Measurements from ENCODE around the gene SLC6A6.

SLC6A6 gene

GRCh38 chr3:14458434-14459275, 56.2 kb downstream of the SLC6A6 start:
- peak; percentile 56 for DNase-seq
- in situ Hi-C loops (cut with HindIII; ENCODE audit: low pct_ligation_motif_present, low pct_unique_long_range_greater_than_20kb, low sequenced_read_pairs): no loop called here

- DNase-seq: no peak
- in situ Hi-C loops (cut with HindIII; ENCODE audit: low pct_ligation_motif_present, low pct_unique_long_range_greater_than_20kb, low sequenced_read_pairs): no loop called here
These were observed 57.0 kb downstream of the SLC6A6 start for GRCh38 chr3:14459384-14459783.

DNA sequence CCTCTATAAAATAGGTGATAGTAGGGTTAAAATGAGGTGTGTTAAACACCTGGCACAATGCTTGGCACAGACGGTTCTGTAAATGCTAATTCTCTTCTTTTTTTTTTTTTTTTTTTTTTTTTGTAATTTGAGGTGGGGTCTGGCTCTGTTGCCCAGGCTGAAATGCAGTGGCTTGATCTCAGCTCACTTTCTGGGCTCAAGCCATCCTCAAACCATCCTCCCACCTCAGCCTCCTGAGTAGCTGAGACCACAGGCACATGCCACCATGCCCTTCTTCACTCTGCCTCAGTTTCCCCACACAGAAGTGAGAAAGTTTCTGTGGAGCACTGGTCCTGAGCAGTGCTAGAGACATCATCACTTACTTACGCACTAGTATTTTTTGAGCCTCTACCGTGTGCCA, 57.4 kb downstream of the SLC6A6 start:
- no peak for DNase-seq
- in situ Hi-C loops (cut with HindIII; ENCODE audit: low pct_ligation_motif_present, low pct_unique_long_range_greater_than_20kb, low sequenced_read_pairs): no loop called here

DNA sequence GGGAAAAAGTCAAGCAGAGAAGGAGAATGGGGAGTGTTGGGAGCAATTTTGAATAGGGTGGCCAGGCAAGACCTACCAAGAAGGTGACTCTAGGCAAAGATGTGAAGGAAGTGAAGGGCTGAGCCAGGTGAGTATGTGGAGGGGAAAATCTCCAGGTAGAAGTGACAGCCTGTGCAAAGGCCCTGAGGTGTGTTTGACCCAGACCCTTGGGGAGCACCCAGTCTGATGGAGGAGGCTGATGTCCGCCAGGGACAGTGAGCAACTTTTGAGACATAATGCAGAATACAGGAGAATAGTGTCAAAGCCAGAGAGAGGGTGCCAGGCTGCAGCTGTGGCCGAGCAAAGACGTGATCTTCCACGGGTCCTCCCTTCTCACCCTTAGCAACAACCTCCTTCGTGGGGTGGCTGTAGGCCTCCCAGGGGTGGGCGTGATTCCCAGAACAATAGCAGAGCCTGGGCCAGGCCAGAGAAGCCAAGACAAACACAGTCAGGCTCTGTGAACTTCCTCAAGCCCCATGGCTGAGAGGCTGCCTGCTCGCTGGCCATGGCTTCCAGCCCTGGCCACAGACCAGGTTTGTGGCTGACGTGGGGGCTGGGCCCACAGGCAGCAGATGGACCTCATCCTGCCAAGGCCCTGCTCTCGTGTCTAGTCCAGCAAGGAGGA, 58.1 kb downstream of the SLC6A6 start:
- DNase-seq: peak; percentile 76
- in situ Hi-C loops (cut with HindIII; ENCODE audit: low pct_ligation_motif_present, low pct_unique_long_range_greater_than_20kb, low sequenced_read_pairs): no loop called here

- DNase-seq: no peak
- in situ Hi-C loops (cut with HindIII; ENCODE audit: low pct_ligation_motif_present, low pct_unique_long_range_greater_than_20kb, low sequenced_read_pairs): no loop called here
These were observed 58.8 kb downstream of the SLC6A6 start for GRCh38 chr3:14461006-14461747.

DNA sequence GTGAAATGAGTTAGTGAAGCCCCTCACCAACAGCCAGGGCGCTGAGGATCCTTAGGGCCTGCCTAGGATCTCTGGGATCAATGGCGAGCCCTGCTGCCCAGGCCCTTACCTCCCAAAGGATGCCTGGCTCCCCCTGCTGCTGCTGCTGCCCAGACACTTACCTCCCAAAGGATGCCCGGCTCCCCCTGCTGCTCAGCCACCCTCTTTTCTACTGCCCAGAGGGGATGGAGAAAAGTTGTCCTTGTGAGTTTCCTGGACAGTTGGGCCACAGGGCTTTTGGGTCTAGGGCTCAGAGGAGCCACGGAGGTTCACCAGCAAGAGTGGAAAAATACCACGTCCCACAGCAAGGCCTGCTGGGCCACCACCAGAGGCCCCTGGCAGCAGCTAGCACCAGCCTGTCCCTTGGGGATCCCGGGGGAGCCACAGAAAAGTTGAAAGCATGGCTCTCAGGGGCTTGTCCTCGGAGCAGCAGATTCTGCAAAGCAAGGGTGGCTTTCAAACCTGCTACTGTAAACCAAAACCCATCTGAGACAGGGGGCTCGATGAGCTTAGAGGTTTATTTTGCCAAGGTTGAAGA, 59.4 kb downstream of the SLC6A6 start:
- in situ Hi-C loops (cut with HindIII; ENCODE audit: low pct_ligation_motif_present, low pct_unique_long_range_greater_than_20kb, low sequenced_read_pairs): no loop called here
- DNase-seq: peak; percentile 69

GRCh38 chr3:14462738-14463137, 60.3 kb downstream of the SLC6A6 start:
- no peak for DNase-seq
- in situ Hi-C loops (cut with HindIII; ENCODE audit: low pct_ligation_motif_present, low pct_unique_long_range_greater_than_20kb, low sequenced_read_pairs): no loop called here

DNA sequence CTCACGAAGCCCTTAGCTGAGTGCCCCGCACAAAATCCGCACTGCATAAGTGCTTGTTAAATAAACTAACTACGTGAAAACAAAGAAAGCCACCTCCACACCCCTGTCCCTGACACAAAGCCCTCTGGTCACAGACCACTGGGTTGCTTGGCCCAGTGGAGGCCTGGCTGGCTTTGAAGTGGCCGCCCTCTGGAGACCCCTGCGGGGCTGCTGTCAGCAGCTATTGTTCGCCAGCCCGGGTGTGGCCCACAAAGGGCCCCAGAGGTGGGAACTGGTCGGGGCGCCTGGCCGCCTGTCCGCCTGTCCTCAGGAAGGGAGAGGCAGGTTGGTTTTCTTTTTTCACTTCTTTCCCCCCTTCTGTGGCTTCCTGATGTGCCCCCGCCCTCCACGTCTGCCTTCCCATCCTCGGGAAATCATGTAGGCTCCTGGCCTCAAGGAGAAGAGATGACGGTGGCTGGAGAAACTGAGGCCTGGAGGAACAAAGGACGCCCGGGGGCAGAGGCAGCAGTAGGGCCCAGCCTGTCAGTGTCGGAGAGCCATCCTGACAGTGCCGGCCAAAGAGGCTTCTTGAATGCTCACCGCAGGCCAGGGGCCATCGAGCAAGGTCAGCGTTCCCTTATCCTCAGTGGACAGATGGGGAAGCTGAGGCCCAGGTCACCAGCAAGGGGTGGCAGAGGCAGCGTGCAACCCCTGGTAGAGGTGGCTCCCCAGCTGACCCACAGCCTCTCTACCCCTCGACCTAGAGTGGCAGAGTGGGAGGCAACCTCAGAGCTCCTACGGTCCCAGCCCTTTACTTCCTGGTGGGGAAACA, 61.1 kb downstream of the SLC6A6 start:
- in situ Hi-C loops (cut with HindIII; ENCODE audit: low pct_ligation_motif_present, low pct_unique_long_range_greater_than_20kb, low sequenced_read_pairs): no loop called here
- DNase-seq: no peak

DNA sequence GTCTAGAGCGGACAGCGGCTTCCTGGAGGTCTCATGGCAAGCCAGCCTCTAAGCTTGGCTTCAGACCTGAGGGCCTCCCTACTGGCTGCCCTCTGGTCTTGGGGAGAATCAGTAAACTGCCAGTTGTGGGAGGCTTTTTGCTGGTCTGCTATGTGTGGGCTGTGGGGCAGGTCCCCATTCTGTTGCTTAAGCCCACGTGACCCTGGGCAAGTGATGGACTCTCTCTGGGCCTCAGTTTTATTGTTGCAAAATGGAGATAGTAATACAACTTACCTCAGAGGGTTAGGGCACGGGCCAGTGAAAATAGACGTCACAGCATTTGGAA, 61.7 kb downstream of the SLC6A6 start:
- no peak for DNase-seq
- in situ Hi-C loops (cut with HindIII; ENCODE audit: low pct_ligation_motif_present, low pct_unique_long_range_greater_than_20kb, low sequenced_read_pairs): no loop called here

- DNase-seq: no peak
- in situ Hi-C loops (cut with HindIII; ENCODE audit: low pct_ligation_motif_present, low pct_unique_long_range_greater_than_20kb, low sequenced_read_pairs): no loop called here
These were observed 62.1 kb downstream of the SLC6A6 start for GRCh38 chr3:14464521-14464920.

DNA sequence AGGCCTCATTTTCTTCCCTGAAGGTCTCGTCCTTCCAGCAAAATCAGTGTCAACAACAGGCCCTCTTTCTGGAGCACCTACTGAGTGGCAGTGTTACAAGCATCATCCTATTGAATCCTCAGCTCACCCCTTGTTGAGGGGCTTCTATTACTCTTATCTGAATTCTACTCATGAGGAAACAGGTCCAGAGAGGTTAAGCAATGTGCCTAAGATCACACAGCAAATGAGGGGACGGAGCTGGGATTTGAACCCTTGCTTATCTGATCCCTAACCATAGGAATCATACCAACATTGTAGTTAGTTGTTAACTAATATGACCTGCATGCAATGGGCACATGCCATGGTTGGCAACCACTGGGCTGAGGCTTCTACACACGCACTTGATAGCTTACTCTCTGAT, 63.0 kb downstream of the SLC6A6 start:
- in situ Hi-C loops (cut with HindIII; ENCODE audit: low pct_ligation_motif_present, low pct_unique_long_range_greater_than_20kb, low sequenced_read_pairs): no loop called here
- no peak for DNase-seq

- in situ Hi-C loops (cut with HindIII; ENCODE audit: low pct_ligation_motif_present, low pct_unique_long_range_greater_than_20kb, low sequenced_read_pairs): no loop called here
- no peak for DNase-seq
These were observed 63.9 kb downstream of the SLC6A6 start for GRCh38 chr3:14466179-14466903.

GRCh38 chr3:14467814-14468620, 65.6 kb downstream of the SLC6A6 start:
- in situ Hi-C loops (cut with HindIII; ENCODE audit: low pct_ligation_motif_present, low pct_unique_long_range_greater_than_20kb, low sequenced_read_pairs): no loop called here

DNA sequence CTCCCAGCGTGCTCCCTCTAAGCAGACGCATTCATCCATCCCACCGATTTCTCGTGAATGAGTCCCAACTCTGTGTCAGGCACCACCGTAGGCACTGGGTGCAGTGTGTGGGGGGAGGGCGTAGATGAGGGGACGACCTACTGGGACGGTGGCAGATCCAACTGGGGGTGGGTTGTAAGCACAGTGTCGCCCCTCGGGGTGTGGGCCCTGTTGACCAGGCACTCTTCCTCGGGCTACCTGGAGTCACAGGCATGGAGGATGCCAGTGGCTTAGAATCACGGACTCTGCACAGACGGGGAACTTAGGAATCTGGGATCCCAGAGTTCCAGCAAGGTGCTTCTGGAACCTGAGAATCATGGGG, 66.2 kb downstream of the SLC6A6 start:
- no peak for DNase-seq

More at GRCh38 chr3:14467814-14468620, 65.6 kb downstream of the SLC6A6 start:
- DNase-seq: peak; percentile 23

GRCh38 chr3:14470461-14470860, 68.1 kb downstream of the SLC6A6 start:
- no peak for DNase-seq
- in situ Hi-C loops (cut with HindIII; ENCODE audit: low pct_ligation_motif_present, low pct_unique_long_range_greater_than_20kb, low sequenced_read_pairs): no loop called here

More for the DNA sequence above, 66.2 kb downstream of the SLC6A6 start:
- in situ Hi-C loops (cut with HindIII; ENCODE audit: low pct_ligation_motif_present, low pct_unique_long_range_greater_than_20kb, low sequenced_read_pairs): no loop called here

- no peak for DNase-seq
- in situ Hi-C loops (cut with HindIII; ENCODE audit: low pct_ligation_motif_present, low pct_unique_long_range_greater_than_20kb, low sequenced_read_pairs): no loop called here
These were observed 68.6 kb downstream of the SLC6A6 start for GRCh38 chr3:14471016-14471415.

GRCh38 chr3:14471690-14472089, 69.3 kb downstream of the SLC6A6 start:
- in situ Hi-C loops (cut with HindIII; ENCODE audit: low pct_ligation_motif_present, low pct_unique_long_range_greater_than_20kb, low sequenced_read_pairs): no loop called here

More at GRCh38 chr3:14471690-14472089, 69.3 kb downstream of the SLC6A6 start:
- DNase-seq: no peak

Measured in ACHN (cell line).